Trophoblast cell (in vitro differentiated cells and primary cell): ENCODE results near the gene BICC1.

Experiments used
- DNase-seq, 2 donors: peaks; one replicate each; pipeline ENCODE4 v3.0.0-alpha.2; 2016
- H2AFZ ChIP-seq: 2 replicates; pipeline ENCODE4 v1.6.1; 2013; ENCODE audit warnings: low read length, moderate library complexity, mild to moderate bottlenecking; ENCODE audit not compliant: insufficient read depth, poor library complexity
- H2AK5ac ChIP-seq: 2 replicates; pipeline ENCODE4 v1.6.1; 2013; ENCODE audit warnings: mild to moderate bottlenecking, low read length
- H2BK120ac ChIP-seq: 2 replicates; pipeline ENCODE4 v1.6.1; 2013; ENCODE audit warnings: low read length, mild to moderate bottlenecking, moderate library complexity; ENCODE audit not compliant: insufficient read depth, poor library complexity
- H2BK12ac ChIP-seq: 2 replicates; pipeline ENCODE4 v1.6.1; 2013; ENCODE audit warnings: mild to moderate bottlenecking, low read length, moderate library complexity
- H2BK5ac ChIP-seq: 2 replicates; pipeline ENCODE4 v1.6.1; 2013; ENCODE audit warnings: low read length, low read depth, moderate library complexity, mild to moderate bottlenecking; ENCODE audit not compliant: poor library complexity
- H3K14ac ChIP-seq: 2 replicates; pipeline ENCODE4 v1.6.1; 2013; ENCODE audit warnings: mild to moderate bottlenecking, low read length
- H3K18ac ChIP-seq: 2 replicates; pipeline ENCODE4 v1.6.1; 2013; ENCODE audit warnings: mild to moderate bottlenecking, low read length
- H3K23ac ChIP-seq: 2 replicates; pipeline ENCODE4 v1.6.1; 2013; ENCODE audit warnings: low read length
- H3K27ac ChIP-seq: 2 replicates; pipeline ENCODE4 v1.5.1; 2013; ENCODE audit warnings: low read depth, mild to moderate bottlenecking, inconsistent platforms, low read length, moderate library complexity
- H3K27me3 ChIP-seq: 2 replicates; pipeline ENCODE4 v1.6.1; 2013; ENCODE audit warnings: inconsistent platforms, mild to moderate bottlenecking, low read length, moderate library complexity; ENCODE audit not compliant: insufficient read depth
- H3K36me3 ChIP-seq, 2 experiments: 1 replicate in 1 of 2; 2 replicates in 1 of 2; pipeline ENCODE4 v1.6.1; 2013; ENCODE audit warnings: low read length in 2 of 2, mild to moderate bottlenecking in 2 of 2, moderate library complexity in 1 of 2; ENCODE audit not compliant: insufficient read depth in 2 of 2, control insufficient read depth in 1 of 2
- H3K4ac ChIP-seq: 2 replicates; pipeline ENCODE4 v1.6.1; 2013; ENCODE audit warnings: low read depth, mild to moderate bottlenecking, low read length, moderate library complexity
- H3K4me1 ChIP-seq, 2 experiments: 1 replicate in 1 of 2; 2 replicates in 1 of 2; pipeline ENCODE4 v1.6.1; 2013; ENCODE audit warnings: low read length in 2 of 2, mild to moderate bottlenecking in 2 of 2, moderate library complexity in 1 of 2; ENCODE audit not compliant: insufficient read depth in 2 of 2, control insufficient read depth in 1 of 2
- H3K4me2 ChIP-seq: 2 replicates; pipeline ENCODE4 v1.6.1; 2013; ENCODE audit warnings: inconsistent platforms, mild to moderate bottlenecking, low read length, moderate library complexity
- H3K4me3 ChIP-seq: 2 replicates; pipeline ENCODE4 v1.5.1; 2013; ENCODE audit warnings: mild to moderate bottlenecking, low read depth, low read length, inconsistent platforms
- H3K79me1 ChIP-seq: one replicate; pipeline ENCODE4 v1.6.1; 2013; ENCODE audit warnings: low read length
- H3K79me2 ChIP-seq: 2 replicates; pipeline ENCODE4 v1.6.1; 2013; ENCODE audit warnings: low read length, mild to moderate bottlenecking; ENCODE audit not compliant: control insufficient read depth, insufficient read depth, poor library complexity
- H3K9ac ChIP-seq: 2 replicates; pipeline ENCODE4 v1.6.1; 2013; ENCODE audit warnings: mild to moderate bottlenecking, low read length
- H3K9me3 ChIP-seq: 2 replicates; pipeline ENCODE4 v1.6.1; 2013; ENCODE audit warnings: low read depth, mild to moderate bottlenecking, control low read depth, inconsistent platforms, low read length; ENCODE audit not compliant: insufficient read depth
- H4K12ac ChIP-seq: 2 replicates; pipeline ENCODE4 v1.6.1; 2013; ENCODE audit warnings: low read depth, mild to moderate bottlenecking, low read length, moderate library complexity
- H4K8ac ChIP-seq: 2 replicates; pipeline ENCODE4 v1.6.1; 2013; ENCODE audit warnings: low read depth, mild to moderate bottlenecking, low read length, moderate library complexity
- H4K91ac ChIP-seq: one replicate; pipeline ENCODE4 v1.6.1; 2013; ENCODE audit warnings: low read depth, mild to moderate bottlenecking, low read length, moderate library complexity
- WGBS: extraction: QIAGEN DNeasy Blood & Tissue Kit; methylation state at CpG from one replicate; pipeline ENCODE4 v1.1.7; 2013; ENCODE audit warnings: missing lambda C conversion rate; ENCODE audit not compliant: insufficient read length, insufficient coverage; ENCODE audit errors: extremely low coverage; 5-methylcytosine and 5-hydroxymethylcytosine counted together

Gene BICC1

DNA sequence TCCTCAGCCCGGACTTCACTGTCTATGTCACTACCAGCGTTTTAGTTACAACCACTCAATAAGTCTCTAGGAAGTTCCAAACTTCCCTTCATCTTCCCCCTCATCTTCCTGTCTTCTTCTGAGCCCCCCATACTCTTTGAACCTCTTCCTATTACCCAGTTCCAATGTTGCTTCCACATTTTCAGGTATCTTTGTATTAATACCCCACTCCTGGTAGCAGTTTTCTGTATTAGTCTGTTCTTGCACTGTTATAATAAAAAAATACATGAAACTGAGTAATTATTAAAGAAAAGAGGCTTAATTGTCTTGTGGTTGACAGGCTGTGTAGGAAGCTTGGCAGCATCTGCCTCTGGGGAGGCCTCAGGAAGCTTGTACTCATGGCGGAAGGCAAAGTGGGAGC, 218.6 kb downstream of the BICC1 start:
- H2AFZ ChIP-seq = no peak overlapping the region
- H2AK5ac ChIP-seq = no peak overlapping the region
- H2BK12ac ChIP-seq = no peak overlapping the region
- WGBS = no CpG with 5 or more reads among the region's 3 CpGs
- H3K79me1 ChIP-seq = no peaks in the 10 kb centered on the region
- H3K36me3 ChIP-seq = no peaks in the 10 kb centered on the region
- no peak for DNase-seq
- H3K4ac ChIP-seq = no peak overlapping the region
- H3K4me3 ChIP-seq = no peak overlapping the region
- no peaks in the 10 kb centered on the region for H3K27me3 ChIP-seq
- H4K91ac ChIP-seq = no peak overlapping the region
- no peak overlapping the region for H3K9ac ChIP-seq
- H4K8ac ChIP-seq = no peak overlapping the region
- no peak overlapping the region for H3K18ac ChIP-seq
- H3K79me2 ChIP-seq = no peaks in the 10 kb centered on the region
- no peak overlapping the region for H3K27ac ChIP-seq
- H2BK5ac ChIP-seq = no peak overlapping the region
- no peak overlapping the region for H3K14ac ChIP-seq
- H3K4me1 ChIP-seq = no peaks in the 10 kb centered on the region
- no peak overlapping the region for H4K12ac ChIP-seq
- no peak overlapping the region for H3K4me2 ChIP-seq
- H3K9me3 ChIP-seq = peaks cover 4% of the 10 kb centered on the region
- no peak overlapping the region for H2BK120ac ChIP-seq
- no peak overlapping the region for H3K23ac ChIP-seq

DNA sequence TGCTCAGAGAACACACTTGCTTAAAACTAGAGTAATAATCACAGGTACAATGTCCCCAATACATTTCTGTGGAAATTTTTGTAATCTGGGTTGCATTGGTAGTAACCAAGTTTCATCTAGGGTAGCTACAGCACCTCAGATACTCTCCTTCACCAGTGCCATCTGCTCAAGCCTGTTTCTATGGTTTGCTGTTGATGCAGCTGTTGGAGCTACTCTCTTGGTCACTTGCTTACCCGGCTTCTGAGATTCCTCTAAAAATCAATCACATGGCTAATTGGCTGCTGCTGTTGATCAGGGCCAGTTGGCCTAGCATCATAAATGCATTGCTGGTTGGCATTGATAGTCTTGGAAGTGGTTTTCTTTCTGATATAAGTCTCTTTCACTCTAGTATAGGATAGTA, 220.8 kb downstream of the BICC1 start:
- no peaks in the 10 kb centered on the region for H3K27me3 ChIP-seq
- H3K23ac ChIP-seq = no peak overlapping the region
- H2BK5ac ChIP-seq = no peak overlapping the region
- no peak overlapping the region for H4K91ac ChIP-seq
- H3K18ac ChIP-seq = no peak overlapping the region
- no peak overlapping the region for H3K27ac ChIP-seq
- no peak overlapping the region for H2AFZ ChIP-seq
- no peak overlapping the region for H3K9ac ChIP-seq
- H3K4me1 ChIP-seq = no peaks in the 10 kb centered on the region
- no peaks in the 10 kb centered on the region for H3K79me2 ChIP-seq
- WGBS = no CpG with 5 or more reads among the region's 1 CpG
- H3K4me3 ChIP-seq = no peak overlapping the region
- no peaks in the 10 kb centered on the region for H3K36me3 ChIP-seq
- H4K8ac ChIP-seq = no peak overlapping the region
- H2BK12ac ChIP-seq = no peak overlapping the region
- H3K4me2 ChIP-seq = no peak overlapping the region
- no peak for DNase-seq
- no peak overlapping the region for H4K12ac ChIP-seq
- no peak overlapping the region for H3K14ac ChIP-seq
- peaks cover 4% of the 10 kb centered on the region for H3K9me3 ChIP-seq
- no peaks in the 10 kb centered on the region for H3K79me1 ChIP-seq
- no peak overlapping the region for H3K4ac ChIP-seq
- no peak overlapping the region for H2AK5ac ChIP-seq
- no peak overlapping the region for H2BK120ac ChIP-seq

DNA sequence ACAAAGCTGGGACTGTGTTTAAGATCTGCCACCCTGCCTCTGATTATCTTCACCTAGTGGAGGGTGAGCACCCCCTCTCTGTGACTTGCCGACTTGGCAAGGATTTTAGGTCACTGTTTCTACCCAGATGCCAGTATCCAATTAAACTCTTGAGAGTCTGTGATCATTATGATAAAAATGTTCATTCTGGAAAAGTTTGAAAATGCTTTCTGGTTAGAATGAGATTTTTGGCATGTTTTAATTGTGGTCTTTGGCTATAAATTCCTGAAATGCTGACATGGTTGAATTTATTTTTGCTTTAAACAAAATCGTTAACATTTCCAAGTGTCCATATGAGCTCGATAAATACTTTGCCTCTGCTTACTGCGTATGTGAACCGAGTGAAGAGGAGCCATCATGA, 221.4 kb downstream of the BICC1 start:
- Histone ChIP-seq H3K36me3 (no peaks in the 10 kb centered on the region), H3K4me3 (no peak overlapping the region), H2BK120ac (no peak overlapping the region), H2BK12ac (no peak overlapping the region), H3K27ac (no peak overlapping the region), H4K12ac (no peak overlapping the region), H3K79me2 (no peaks in the 10 kb centered on the region), H4K8ac (no peak overlapping the region), H3K9me3 (peaks cover 4% of the 10 kb centered on the region), H3K79me1 (no peaks in the 10 kb centered on the region), H3K4me2 (no peak overlapping the region), H3K4ac (no peak overlapping the region), H3K23ac (no peak overlapping the region), H4K91ac (no peak overlapping the region), H2AFZ (no peak overlapping the region), H2AK5ac (no peak overlapping the region), H3K4me1 (no peaks in the 10 kb centered on the region), H3K18ac (no peak overlapping the region), H2BK5ac (no peak overlapping the region), H3K9ac (no peak overlapping the region), H3K27me3 (no peaks in the 10 kb centered on the region), H3K14ac (no peak overlapping the region)
- DNase-seq = no peak
- WGBS = no CpG with 5 or more reads among the region's 5 CpGs

DNA sequence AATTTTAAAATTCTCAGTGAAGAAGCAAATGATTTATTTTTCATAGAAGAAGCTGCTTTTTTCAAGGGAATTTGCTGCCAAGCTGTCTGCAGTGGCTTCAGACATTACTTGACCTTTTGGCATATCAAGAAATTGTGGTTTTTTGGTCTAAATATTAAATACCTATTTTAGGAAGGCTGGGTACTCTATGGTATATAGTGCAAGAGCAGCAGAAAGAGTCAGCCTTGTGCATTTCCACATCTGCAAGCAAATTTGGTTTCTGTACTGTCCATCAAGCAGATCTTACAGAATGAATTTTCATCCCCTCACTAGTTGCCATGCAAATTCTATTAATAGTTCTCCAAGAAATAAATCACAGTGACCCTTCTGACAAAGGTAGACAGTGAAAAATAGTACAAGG, 222.0 kb downstream of the BICC1 start:
- Histone ChIP-seq H2BK5ac (no peak overlapping the region), H2BK12ac (no peak overlapping the region), H4K91ac (no peak overlapping the region), H3K79me1 (no peaks in the 10 kb centered on the region), H3K4me1 (no peaks in the 10 kb centered on the region), H2AFZ (no peak overlapping the region), H3K14ac (no peak overlapping the region), H3K4me3 (no peak overlapping the region), H3K9ac (no peak overlapping the region), H3K4ac (no peak overlapping the region), H3K27me3 (no peaks in the 10 kb centered on the region), H3K23ac (no peak overlapping the region), H4K8ac (no peak overlapping the region), H2AK5ac (no peak overlapping the region), H3K79me2 (no peaks in the 10 kb centered on the region), H3K18ac (no peak overlapping the region), H2BK120ac (no peak overlapping the region), H3K4me2 (no peak overlapping the region), H4K12ac (no peak overlapping the region), H3K9me3 (peaks cover 4% of the 10 kb centered on the region), H3K36me3 (no peaks in the 10 kb centered on the region), H3K27ac (no peak overlapping the region)
- no peak for DNase-seq

DNA sequence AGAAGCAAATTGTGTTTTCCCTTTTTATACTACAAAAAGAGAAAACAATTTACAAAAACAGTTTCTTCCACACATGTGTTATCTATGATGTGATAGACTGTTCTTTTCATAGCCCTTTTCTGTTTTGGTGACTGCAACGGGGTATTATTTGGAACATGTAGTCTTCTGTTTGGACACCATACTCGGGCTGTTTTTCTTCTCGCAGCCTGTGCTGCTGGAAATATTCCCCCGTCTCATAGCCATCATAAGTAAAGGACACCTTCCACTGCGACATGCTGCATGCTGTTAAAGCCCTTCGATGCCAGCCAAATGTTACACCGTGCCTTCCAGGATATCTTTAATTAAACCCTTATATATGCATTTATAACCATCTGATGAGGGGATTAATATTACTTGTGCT, 222.4 kb downstream of the BICC1 start:
- no peak overlapping the region for H3K4ac ChIP-seq
- H3K9ac ChIP-seq = no peak overlapping the region
- no peak overlapping the region for H4K8ac ChIP-seq
- H2BK120ac ChIP-seq = no peak overlapping the region
- no peak overlapping the region for H3K18ac ChIP-seq
- H4K12ac ChIP-seq = no peak overlapping the region
- H3K36me3 ChIP-seq = no peaks in the 10 kb centered on the region
- H4K91ac ChIP-seq = no peak overlapping the region
- no peaks in the 10 kb centered on the region for H3K79me2 ChIP-seq
- no peak overlapping the region for H2AFZ ChIP-seq
- H3K9me3 ChIP-seq = peaks cover 4% of the 10 kb centered on the region
- no CpG with 5 or more reads among the region's 7 CpGs for WGBS
- H2BK12ac ChIP-seq = no peak overlapping the region
- no peak for DNase-seq
- H3K27me3 ChIP-seq = no peaks in the 10 kb centered on the region
- no peaks in the 10 kb centered on the region for H3K79me1 ChIP-seq
- H3K27ac ChIP-seq = no peak overlapping the region
- H3K4me1 ChIP-seq = no peaks in the 10 kb centered on the region
- no peak overlapping the region for H3K4me3 ChIP-seq
- no peak overlapping the region for H3K23ac ChIP-seq
- no peak overlapping the region for H2BK5ac ChIP-seq
- no peak overlapping the region for H2AK5ac ChIP-seq
- H3K14ac ChIP-seq = no peak overlapping the region
- H3K4me2 ChIP-seq = no peak overlapping the region
